GM12801 (cell line): Measurements from ENCODE around the gene TTK.

Experiments
- CTCF ChIP-seq: IDR thresholded peaks from one replicate; pipeline ENCODE4 v1.5.1; 2011; ENCODE audit warnings: control low read depth; ENCODE audit not compliant: insufficient read length; ENCODE audit errors: extremely low read depth

TTK gene

GRCh38 chr6:79984261-79984660 is 20.2 kb upstream of the TTK start:
- no peak for TF ChIP-seq CTCF

GRCh38 chr6:79985128-79985527 is 19.3 kb upstream of the TTK start:
- no peak for TF ChIP-seq CTCF

GRCh38 chr6:79989641-79990040 is 14.8 kb upstream of the TTK start:
- no peak for TF ChIP-seq CTCF

GRCh38 chr6:79993012-79993910 is 11.2 kb upstream of the TTK start:
- TF ChIP-seq CTCF: no peak

- TF ChIP-seq CTCF: no peak
Observed at GRCh38 chr6:79993911-79994309, 10.5 kb upstream of the TTK start.

- no peak for TF ChIP-seq CTCF
Observed at GRCh38 chr6:79997728-79998127, 6.7 kb upstream of the TTK start.

GRCh38 chr6:80001337-80001736 is 3.1 kb upstream of the TTK start:
- TF ChIP-seq CTCF: no peak

- no peak for TF ChIP-seq CTCF
Observed at GRCh38 chr6:80003826-80004172, 650 bp upstream of the TTK start.
